ENCODE measurements around the gene ADAM33.

The ADAM33 gene

GRCh38 chr20:3677733-3678132 lies 4.1 kb downstream of the ADAM33 start:
- DNase-seq (ENCODE audit: extremely low spot score), result no peak
- POLR2A ChIA-PET, result interaction anchor here (1.3 kb wide), 1 partner anchor 29 kb away, joined by 3 read pairs; no protein-coding TSS in a partner anchor
- TF ChIP-seq SP1 (IDR thresholded peaks at IDR 0.05) (no peak), L3MBTL2 (conservative IDR thresholded peaks at IDR 0.05) (no peak)
- CTCF ChIA-PET, result interaction anchor here (0.9 to 3.5 kb wide), 3 partner anchors 10 to 91 kb away, joined by 3 to 28 read pairs (median 10); no protein-coding TSS in a partner anchor

DNA sequence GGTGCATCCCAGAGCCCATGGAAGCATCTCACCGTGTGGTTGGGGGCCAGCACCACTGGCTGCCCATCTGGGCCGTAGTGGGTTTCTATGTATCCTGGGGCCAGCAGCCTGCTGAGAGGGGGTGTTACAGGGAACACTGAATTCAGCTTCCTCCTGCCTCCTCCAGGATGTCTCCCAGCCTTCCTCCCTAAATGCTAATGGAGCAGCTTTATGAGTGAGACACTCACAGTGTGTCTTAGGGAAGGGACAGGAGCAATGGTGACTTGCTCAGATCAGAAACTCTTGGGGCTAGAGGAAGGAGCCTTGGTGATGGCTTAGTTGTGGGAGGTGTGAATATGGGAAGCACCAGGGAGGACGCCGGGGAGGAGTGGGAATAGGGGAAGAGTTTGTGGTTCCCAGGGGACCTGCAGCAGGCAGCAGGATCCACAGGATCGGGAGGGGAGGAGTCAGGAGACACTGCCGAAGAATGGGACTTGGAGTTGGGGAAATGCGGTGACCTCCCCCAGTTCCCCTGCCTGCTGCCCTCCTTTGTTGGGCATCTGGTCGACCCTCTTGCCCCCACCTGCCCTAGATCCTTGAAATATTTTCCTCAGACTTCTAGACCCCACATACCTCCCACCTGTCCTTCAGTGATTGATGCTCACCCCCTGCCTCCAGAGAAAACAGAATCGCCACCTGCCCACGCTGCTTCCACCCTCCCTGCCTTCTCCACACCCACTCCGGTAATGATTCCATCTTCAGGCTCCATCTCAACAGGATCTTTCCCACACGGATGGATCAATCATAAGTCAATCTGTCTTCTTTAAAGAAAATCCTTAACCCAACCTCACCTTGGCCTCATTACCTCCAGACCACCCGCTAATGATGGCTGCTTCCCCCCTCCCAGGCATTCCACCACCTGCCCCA lies 6.6 kb downstream of the ADAM33 start:
- no peak for TF ChIP-seq ARNT (IDR thresholded peaks at IDR 0.05)
- no peak for TF ChIP-seq SP1 (IDR thresholded peaks at IDR 0.05)
- TF ChIP-seq ELF4 (IDR thresholded peaks at IDR 0.05), result no peak
- no peak for TF ChIP-seq SUZ12 (IDR thresholded peaks at IDR 0.05)
- TF ChIP-seq L3MBTL2 (conservative IDR thresholded peaks at IDR 0.05), result no peak
- no peak for TF ChIP-seq TARDBP (IDR thresholded peaks at IDR 0.05)
- TF ChIP-seq FOXM1 (IDR thresholded peaks at IDR 0.05; ENCODE audit: borderline replicate concordance), result no peak
- TF ChIP-seq PKNOX1 (IDR thresholded peaks at IDR 0.05), result no peak
- no peak for TF ChIP-seq CTBP1 (IDR thresholded peaks at IDR 0.05; ENCODE audit: borderline replicate concordance)
- TF ChIP-seq FOXA1 (IDR thresholded peaks at IDR 0.05), result no peak
- TF ChIP-seq LEF1 (IDR thresholded peaks at IDR 0.05; ENCODE audit: borderline replicate concordance), result no peak
- TF ChIP-seq NFRKB (IDR thresholded peaks at IDR 0.05), result no peak
- no peak for TF ChIP-seq BHLHE40 (IDR thresholded peaks at IDR 0.05; ENCODE audit: borderline replicate concordance)
- no peak for TF ChIP-seq HDGF (IDR thresholded peaks at IDR 0.05; ENCODE audit: borderline replicate concordance)
- no peak for TF ChIP-seq FOXK2 (IDR thresholded peaks at IDR 0.05)
- no peak for DNase-seq (ENCODE audit: extremely low spot score)
- CTCF ChIA-PET, result interaction anchor here (0.6 to 3.5 kb wide), 3 partner anchors 36 to 383 kb away, joined by 3 to 28 read pairs (median 3); no protein-coding TSS in a partner anchor
- POLR2A ChIA-PET, result interaction anchor here (1.1 kb wide), 1 partner anchor 33 kb away, joined by 3 read pairs; no protein-coding TSS in a partner anchor

GRCh38 chr20:3674447-3674846 lies 7.4 kb downstream of the ADAM33 start:
- CTCF ChIA-PET, result interaction anchor here (0.6 to 1.4 kb wide), 2 partner anchors 111 to 383 kb away, joined by 3 read pairs; no protein-coding TSS in a partner anchor
- no peak for DNase-seq (ENCODE audit: extremely low spot score)
- no peak for TF ChIP-seq PKNOX1 (IDR thresholded peaks at IDR 0.05)
- TF ChIP-seq FOXA1 (IDR thresholded peaks at IDR 0.05), result no peak
- no peak for TF ChIP-seq ZNF384 (IDR thresholded peaks at IDR 0.05)
- TF ChIP-seq CTBP1 (IDR thresholded peaks at IDR 0.05; ENCODE audit: borderline replicate concordance), result no peak
- TF ChIP-seq FOXM1 (IDR thresholded peaks at IDR 0.05; ENCODE audit: borderline replicate concordance), result no peak
- no peak for TF ChIP-seq ARNT (IDR thresholded peaks at IDR 0.05)
- TF ChIP-seq BHLHE40 (IDR thresholded peaks at IDR 0.05; ENCODE audit: borderline replicate concordance), result no peak
- no peak for TF ChIP-seq NFRKB (IDR thresholded peaks at IDR 0.05)
- TF ChIP-seq TARDBP (IDR thresholded peaks at IDR 0.05), result no peak
- no peak for TF ChIP-seq HDGF (IDR thresholded peaks at IDR 0.05; ENCODE audit: borderline replicate concordance)
- TF ChIP-seq SP1 (IDR thresholded peaks at IDR 0.05), result no peak
- TF ChIP-seq LEF1 (IDR thresholded peaks at IDR 0.05; ENCODE audit: borderline replicate concordance), result no peak
- no peak for TF ChIP-seq ELF4 (IDR thresholded peaks at IDR 0.05)
- no peak for TF ChIP-seq SUZ12 (IDR thresholded peaks at IDR 0.05)
- TF ChIP-seq FOXK2 (IDR thresholded peaks at IDR 0.05), result no peak
- TF ChIP-seq L3MBTL2 (conservative IDR thresholded peaks at IDR 0.05), result no peak
- POLR2A ChIA-PET, result interaction anchor here (1.1 kb wide), 1 partner anchor 33 kb away, joined by 3 read pairs; no protein-coding TSS in a partner anchor

DNA sequence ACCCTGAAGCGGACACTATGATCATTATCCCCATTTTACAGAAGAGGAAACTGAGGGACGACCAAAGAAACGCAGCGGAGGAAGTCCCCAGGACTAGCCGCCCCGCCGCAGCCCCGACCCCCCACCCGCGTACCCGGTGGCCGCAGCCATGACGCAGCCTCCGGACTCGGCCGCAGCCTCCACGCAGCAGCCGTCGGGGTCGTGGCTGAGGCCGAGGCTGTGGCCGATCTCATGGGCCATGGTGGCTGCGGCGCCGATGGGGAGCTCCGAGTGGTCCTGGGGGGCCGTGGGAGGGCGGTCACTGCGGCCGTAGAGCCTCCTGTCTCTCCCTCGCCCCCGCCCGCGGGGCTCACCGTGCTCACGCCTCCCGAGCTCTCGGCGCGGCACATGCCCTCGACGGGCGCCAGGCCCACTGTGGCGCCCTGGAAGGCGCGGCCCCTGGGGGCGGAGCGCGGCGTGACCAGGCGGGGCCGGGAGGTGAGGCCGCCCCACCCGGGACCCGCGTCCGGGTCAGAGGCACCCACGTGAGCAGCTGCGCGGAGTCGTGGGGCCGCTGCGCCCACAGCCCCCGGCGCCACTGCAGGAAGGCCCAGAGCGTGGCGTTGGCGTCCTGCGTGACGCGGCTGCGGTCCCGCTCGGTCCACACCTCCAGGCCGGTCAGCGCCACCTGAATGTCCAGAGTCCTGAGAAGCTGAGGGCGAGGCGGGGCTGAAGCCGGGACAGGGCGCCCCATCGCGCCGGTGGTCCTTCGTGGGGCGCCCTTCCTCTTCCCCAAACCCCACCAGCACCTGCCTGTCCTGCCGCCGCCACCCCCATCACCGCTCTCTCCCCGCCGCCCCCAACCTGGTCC lies 8.4 kb downstream of the ADAM33 start:
- CTCF ChIA-PET, result interaction anchor here (1.4 kb wide), 1 partner anchor 110 kb away, joined by 3 read pairs; no protein-coding TSS in a partner anchor
- TF ChIP-seq CTBP1 (IDR thresholded peaks at IDR 0.05; ENCODE audit: borderline replicate concordance) (no peak), LEF1 (IDR thresholded peaks at IDR 0.05; ENCODE audit: borderline replicate concordance) (no peak), SUZ12 (IDR thresholded peaks at IDR 0.05) (no peak), FOXK2 (IDR thresholded peaks at IDR 0.05) (no peak), BHLHE40 (IDR thresholded peaks at IDR 0.05; ENCODE audit: borderline replicate concordance) (no peak), HDGF (IDR thresholded peaks at IDR 0.05; ENCODE audit: borderline replicate concordance) (no peak), ZNF384 (IDR thresholded peaks at IDR 0.05) (no peak), ELF4 (IDR thresholded peaks at IDR 0.05) (no peak), L3MBTL2 (conservative IDR thresholded peaks at IDR 0.05) (no peak), PKNOX1 (IDR thresholded peaks at IDR 0.05) (no peak), FOXM1 (IDR thresholded peaks at IDR 0.05; ENCODE audit: borderline replicate concordance) (no peak), FOXA1 (IDR thresholded peaks at IDR 0.05) (no peak), ARNT (IDR thresholded peaks at IDR 0.05) (no peak), NFRKB (IDR thresholded peaks at IDR 0.05) (no peak), TARDBP (IDR thresholded peaks at IDR 0.05) (no peak), SP1 (IDR thresholded peaks at IDR 0.05) (no peak)
- POLR2A ChIA-PET, result no interaction called here
- no peak for DNase-seq (ENCODE audit: extremely low spot score)

- TF ChIP-seq TARDBP (IDR thresholded peaks at IDR 0.05), result no peak
- TF ChIP-seq PKNOX1 (IDR thresholded peaks at IDR 0.05), result no peak
- TF ChIP-seq HDGF (IDR thresholded peaks at IDR 0.05; ENCODE audit: borderline replicate concordance), result no peak
- no peak for TF ChIP-seq FOXA1 (IDR thresholded peaks at IDR 0.05)
- TF ChIP-seq BHLHE40 (IDR thresholded peaks at IDR 0.05; ENCODE audit: borderline replicate concordance), result no peak
- TF ChIP-seq ZNF384 (IDR thresholded peaks at IDR 0.05), result no peak
- no peak for TF ChIP-seq SP1 (IDR thresholded peaks at IDR 0.05)
- no peak for TF ChIP-seq ARNT (IDR thresholded peaks at IDR 0.05)
- no peak for TF ChIP-seq FOXK2 (IDR thresholded peaks at IDR 0.05)
- no peak for TF ChIP-seq SUZ12 (IDR thresholded peaks at IDR 0.05)
- TF ChIP-seq CTBP1 (IDR thresholded peaks at IDR 0.05; ENCODE audit: borderline replicate concordance), result no peak
- TF ChIP-seq NFRKB (IDR thresholded peaks at IDR 0.05), result no peak
- ChIA-PET CTCF (no interaction called here), POLR2A (no interaction called here)
These were observed 9.2 kb downstream of the ADAM33 start for GRCh38 chr20:3672547-3673171.

More at GRCh38 chr20:3672547-3673171, 9.2 kb downstream of the ADAM33 start:
- DNase-seq (ENCODE audit: extremely low spot score), result no peak

Measured in HEK293T (cell line).